KMS-11 (cell line): Measurements from ENCODE around the gene WASL.

Experiments
- H2AFZ ChIP-seq: fragments of 200-600 bp; sonication (generic); 2 replicates; pipeline ENCODE4 v1.6.1; 2016; ENCODE audit warnings: antibody characterized with exemption, mixed run types, low read depth
- H3K27ac ChIP-seq: fragments of 200-600 bp; sonication (generic); 2 replicates; pipeline ENCODE4 v1.6.1; 2016; ENCODE audit warnings: mild to moderate bottlenecking, mixed run types
- H3K27me3 ChIP-seq: fragments of 200-600 bp; sonication (generic); 2 replicates; pipeline ENCODE4 v1.6.1; 2017; ENCODE audit warnings: mild to moderate bottlenecking, low read depth, mixed run types, moderate library complexity; ENCODE audit not compliant: insufficient read depth
- H3K36me3 ChIP-seq: fragments of 200-600 bp; sonication (generic); 2 replicates; pipeline ENCODE4 v1.6.1; 2017; ENCODE audit warnings: mild to moderate bottlenecking, mixed run types; ENCODE audit not compliant: insufficient read depth
- H3K4me1 ChIP-seq: fragments of 200-600 bp; sonication (generic); 2 replicates; pipeline ENCODE4 v1.6.1; 2016; ENCODE audit warnings: mild to moderate bottlenecking, low read depth, mixed run types; ENCODE audit not compliant: poor library complexity, severe bottlenecking
- H3K4me2 ChIP-seq: fragments of 200-600 bp; sonication (generic); 2 replicates; pipeline ENCODE4 v1.7.0; 2016; ENCODE audit warnings: mild to moderate bottlenecking, mixed run types
- H3K4me3 ChIP-seq: fragments of 200-600 bp; sonication (generic); IDR thresholded peaks from 2 replicates; pipeline ENCODE4 v1.6.1; 2017; ENCODE audit warnings: low read depth, low read length, mixed read lengths; ENCODE audit not compliant: insufficient read depth
- H3K79me2 ChIP-seq: fragments of 200-600 bp; sonication (generic); 2 replicates; pipeline ENCODE4 v1.6.1; 2016; ENCODE audit warnings: low read depth, mixed run types; ENCODE audit not compliant: insufficient read depth
- H3K9ac ChIP-seq: fragments of 200-600 bp; sonication (generic); 2 replicates; pipeline ENCODE4 v1.6.1; 2016; ENCODE audit warnings: mild to moderate bottlenecking, mixed run types
- H4K20me1 ChIP-seq: fragments of 200-600 bp; sonication (generic); 2 replicates; pipeline ENCODE4 v1.6.1; 2016; ENCODE audit warnings: mild to moderate bottlenecking, mixed run types; ENCODE audit not compliant: insufficient read depth
- CTCF ChIP-seq: fragments of 200-600 bp; sonication (generic); conservative IDR thresholded peaks from 2 replicates; pipeline ENCODE4 v1.6.1; 2017; ENCODE audit warnings: low read depth, mild to moderate bottlenecking, antibody characterized with exemption, low read length, moderate library complexity, mixed read lengths

WASL gene

GRCh38 chr7:123645516-123645915, 103.3 kb downstream of the WASL start:
- Histone ChIP-seq H3K4me3 (no peak overlapping the region), H3K4me2 (no peak overlapping the region), H3K4me1 (no peaks in the 10 kb centered on the region), H3K27ac (no peak overlapping the region), H3K79me2 (no peaks in the 10 kb centered on the region), H4K20me1 (no peaks in the 10 kb centered on the region), H3K27me3 (no peaks in the 10 kb centered on the region), H3K9ac (no peak overlapping the region), H2AFZ (no peak overlapping the region), H3K36me3 (no peaks in the 10 kb centered on the region)
- no peak for TF ChIP-seq CTCF

- Histone ChIP-seq H3K4me1 (no peaks in the 10 kb centered on the region), H3K4me3 (no peak overlapping the region), H4K20me1 (no peaks in the 10 kb centered on the region), H3K36me3 (no peaks in the 10 kb centered on the region), H3K79me2 (no peaks in the 10 kb centered on the region), H3K4me2 (no peak overlapping the region), H3K27me3 (no peaks in the 10 kb centered on the region), H3K27ac (no peak overlapping the region), H2AFZ (no peak overlapping the region), H3K9ac (no peak overlapping the region)
- TF ChIP-seq CTCF = no peak
Measured at GRCh38 chr7:123643495-123644441, 105.0 kb downstream of the WASL start.

GRCh38 chr7:123641901-123642300, 106.9 kb downstream of the WASL start:
- Histone ChIP-seq H3K4me2 (no peak overlapping the region), H3K9ac (no peak overlapping the region), H3K27ac (no peak overlapping the region), H3K36me3 (no peaks in the 10 kb centered on the region), H3K4me1 (no peaks in the 10 kb centered on the region), H3K79me2 (no peaks in the 10 kb centered on the region), H3K4me3 (no peak overlapping the region), H4K20me1 (no peaks in the 10 kb centered on the region), H3K27me3 (no peaks in the 10 kb centered on the region), H2AFZ (no peak overlapping the region)
- no peak for TF ChIP-seq CTCF

GRCh38 chr7:123640583-123640982, 108.2 kb downstream of the WASL start:
- no peak for TF ChIP-seq CTCF
- no peak overlapping the region for H3K9ac ChIP-seq
- H3K79me2 ChIP-seq = no peaks in the 10 kb centered on the region
- H3K27ac ChIP-seq = no peak overlapping the region
- no peaks in the 10 kb centered on the region for H3K36me3 ChIP-seq
- no peaks in the 10 kb centered on the region for H3K4me1 ChIP-seq
- H3K27me3 ChIP-seq = no peaks in the 10 kb centered on the region
- H2AFZ ChIP-seq = no peak overlapping the region
- H3K4me3 ChIP-seq = no peak overlapping the region
- H3K4me2 ChIP-seq = no peak overlapping the region
- no peaks in the 10 kb centered on the region for H4K20me1 ChIP-seq
